HG02870 (cell line): ENCODE measurements around the gene GNPNAT1.
A peak's percentile ranks its signal among the peaks of the same experiment; 100 is the strongest.

Experiments
- ATAC-seq: cut with Tn5 transposase; IDR thresholded peaks from one replicate; pipeline ENCODE4 v1.9.1; 2021; ENCODE audit warnings: mild to moderate bottlenecking, moderate library complexity; ENCODE audit not compliant: unreplicated experiment

Gene GNPNAT1

DNA sequence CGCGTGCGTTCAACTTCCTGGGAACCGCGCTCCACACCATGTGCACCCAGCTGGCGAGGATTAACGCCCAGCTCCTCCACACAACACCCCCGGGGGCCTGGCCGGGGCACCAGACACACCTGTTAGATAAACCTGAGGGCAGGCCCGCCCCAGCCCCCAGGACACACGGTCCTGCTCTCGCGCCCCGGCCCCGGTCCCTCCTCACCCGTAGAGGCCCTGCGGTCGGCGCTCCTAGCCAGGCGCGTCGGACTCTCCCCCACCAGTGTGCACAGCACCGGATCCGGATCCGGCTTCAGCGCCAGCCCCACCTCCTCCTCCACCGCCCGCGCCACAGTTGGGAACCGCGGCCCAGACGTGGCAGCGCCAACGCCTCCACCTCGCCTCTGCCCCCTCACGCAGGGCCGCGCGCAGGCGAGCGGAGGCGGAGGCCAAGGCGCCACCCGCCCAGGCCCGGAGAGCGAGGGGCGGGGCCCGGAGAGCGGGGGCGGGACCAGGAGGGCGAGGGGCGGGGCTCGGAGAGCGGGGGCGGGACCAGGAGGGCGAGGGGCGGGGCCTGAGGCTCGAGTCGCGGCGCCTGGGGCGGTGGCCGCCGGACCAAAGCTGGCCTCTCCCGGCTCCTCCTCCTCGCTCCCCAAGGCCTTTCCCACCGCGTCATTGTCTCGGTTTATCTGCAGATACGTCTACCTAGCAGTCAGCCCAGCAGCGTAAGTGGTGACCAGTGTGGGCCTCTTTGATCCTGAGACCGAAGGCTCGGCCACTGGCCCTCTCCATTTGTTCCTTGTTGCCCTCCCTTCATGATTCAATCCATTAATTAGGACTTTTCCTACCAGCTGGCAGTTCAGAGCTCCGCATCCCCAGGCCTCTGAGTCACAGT is at the start of gene GNPNAT1:
Gene GNPNAT1 (minus strand): TSS at position 385 of the 874 bp plus-strand sequence. CDS start 6,957 bp downstream, outside the sequence.
- ATAC-seq = peak; percentile 87

DNA sequence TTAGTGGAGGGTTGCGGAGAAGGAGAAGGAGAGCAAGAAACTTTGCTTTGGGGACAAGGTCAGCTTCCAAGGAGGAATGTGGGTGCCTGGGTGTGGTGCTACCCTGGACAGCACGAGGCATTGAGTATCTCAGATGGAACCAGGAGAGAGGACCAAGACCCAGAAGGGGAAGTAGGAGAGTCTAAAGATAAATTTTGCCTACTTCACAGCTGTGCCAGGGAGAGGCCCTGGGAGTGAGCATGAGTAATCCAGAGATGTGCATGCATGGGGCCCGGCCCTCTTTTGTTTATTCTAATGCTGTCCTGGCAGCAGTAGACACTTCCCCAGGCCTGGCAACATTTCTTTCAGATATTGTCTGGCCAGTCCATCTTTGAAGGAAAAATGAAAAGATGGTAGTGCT is 49.5 kb upstream of the GNPNAT1 start:
- no peak for ATAC-seq

DNA sequence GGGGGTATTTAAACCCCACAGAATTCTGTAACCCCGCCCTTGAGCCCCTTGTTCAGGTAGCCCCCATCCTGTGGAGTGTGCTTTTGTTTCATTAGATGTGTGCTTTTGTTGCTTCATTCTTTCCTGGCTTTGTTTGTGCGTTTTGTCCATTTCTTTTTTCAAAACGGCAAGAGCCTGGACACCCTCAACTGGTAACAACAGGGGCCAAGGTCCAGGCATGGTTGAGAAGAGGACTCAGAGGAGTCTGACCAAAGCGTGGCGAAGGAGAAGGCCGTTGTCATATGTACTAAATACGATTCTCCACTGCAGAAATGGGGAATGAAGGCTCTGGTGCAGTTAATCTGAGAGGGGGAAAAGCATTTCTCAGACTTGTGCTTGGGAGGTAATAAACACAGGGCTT is 46.0 kb upstream of the GNPNAT1 start:
- no peak for ATAC-seq

DNA sequence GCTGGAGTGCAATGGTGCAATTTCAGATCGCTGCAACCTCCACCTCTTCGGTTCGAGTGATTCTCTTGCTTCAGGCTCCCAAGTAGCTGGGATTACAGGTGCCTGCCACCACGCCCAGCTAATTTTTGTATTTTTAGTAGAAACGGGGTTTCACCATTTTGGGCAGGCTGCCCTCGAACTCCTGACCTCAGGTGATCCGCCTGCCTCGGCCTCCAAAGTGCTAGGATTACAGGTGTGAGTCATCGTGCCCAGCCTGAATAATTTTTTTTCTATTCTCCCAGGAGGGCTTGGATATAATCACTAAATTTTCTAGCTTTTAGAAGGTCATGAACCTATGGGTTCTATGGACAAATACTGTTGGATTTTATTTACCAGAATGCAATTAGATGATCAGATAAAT is 44.7 kb upstream of the GNPNAT1 start:
- no peak for ATAC-seq

DNA sequence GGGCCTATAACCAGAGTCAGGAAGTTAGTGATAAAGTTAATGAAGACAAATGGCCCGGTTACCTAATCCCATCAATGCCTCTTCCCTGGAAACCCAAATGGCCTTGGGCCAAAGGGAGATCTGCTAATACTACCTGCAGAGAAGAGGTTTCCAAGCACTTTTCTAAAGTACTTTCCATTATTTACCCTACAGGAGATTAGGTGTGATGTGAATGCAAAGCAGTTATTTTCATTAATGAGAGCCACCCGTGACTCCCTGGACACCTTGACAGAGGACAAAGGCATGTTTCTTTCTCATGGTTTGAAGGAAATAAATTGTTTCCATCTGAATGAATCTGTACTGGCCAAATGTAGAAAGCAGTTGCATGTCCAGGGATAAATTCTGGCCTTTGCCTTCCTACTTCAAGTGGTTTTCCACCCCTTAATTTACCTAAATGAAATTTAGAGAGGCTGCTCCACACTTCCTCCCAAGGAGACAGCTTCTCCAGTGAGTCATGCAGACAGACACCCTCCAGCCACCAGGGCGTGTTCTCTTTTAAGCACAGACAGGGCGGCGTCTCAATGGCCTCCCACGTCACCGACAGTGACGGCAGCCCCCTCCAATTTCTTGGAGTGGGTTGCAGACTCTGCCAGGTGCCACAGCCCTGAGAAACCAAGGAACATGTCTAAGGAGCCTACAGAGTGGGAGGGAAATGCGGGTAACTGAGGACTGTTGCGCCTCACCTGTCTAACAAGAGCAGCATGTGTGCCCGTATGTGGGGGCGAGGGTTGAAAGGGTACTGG is 43.9 kb upstream of the GNPNAT1 start:
- no peak for ATAC-seq

DNA sequence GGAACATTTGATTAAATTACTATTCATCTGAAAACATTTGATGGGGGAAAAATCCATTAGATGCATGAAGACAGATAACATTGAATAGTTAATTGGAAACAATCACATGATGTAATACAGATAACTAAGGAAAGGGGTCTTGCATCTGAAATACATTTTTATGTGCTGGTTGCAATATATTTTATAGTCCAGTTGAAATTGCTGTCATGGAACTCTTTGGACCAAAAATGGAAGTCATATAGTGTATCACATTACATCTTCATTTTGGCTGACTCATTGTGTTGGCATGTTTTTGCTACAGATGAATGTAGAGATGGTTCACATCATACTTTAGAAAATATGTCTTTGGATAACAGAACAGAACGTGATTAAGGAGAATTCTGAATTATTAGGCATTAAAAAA is 43.0 kb upstream of the GNPNAT1 start:
- ATAC-seq = no peak

DNA sequence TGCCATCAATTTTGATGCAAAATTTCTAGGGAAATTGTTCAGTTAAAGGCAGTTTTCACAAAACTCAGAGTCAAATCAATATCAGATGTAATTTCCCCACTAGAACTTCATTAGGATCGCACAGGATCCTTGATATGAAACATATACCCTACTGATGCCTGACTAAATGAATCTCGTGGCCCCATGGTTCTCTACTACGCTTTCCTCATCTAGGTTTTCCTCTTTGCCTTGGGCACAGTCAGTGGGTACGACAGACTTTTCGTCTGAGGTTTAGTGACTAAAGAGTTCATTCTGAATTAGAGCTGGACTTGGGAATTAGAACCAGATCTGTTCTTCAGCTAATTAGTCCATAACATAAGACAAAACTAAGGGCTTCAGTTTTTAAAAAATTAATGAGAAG is 42.5 kb upstream of the GNPNAT1 start:
- ATAC-seq = no peak

DNA sequence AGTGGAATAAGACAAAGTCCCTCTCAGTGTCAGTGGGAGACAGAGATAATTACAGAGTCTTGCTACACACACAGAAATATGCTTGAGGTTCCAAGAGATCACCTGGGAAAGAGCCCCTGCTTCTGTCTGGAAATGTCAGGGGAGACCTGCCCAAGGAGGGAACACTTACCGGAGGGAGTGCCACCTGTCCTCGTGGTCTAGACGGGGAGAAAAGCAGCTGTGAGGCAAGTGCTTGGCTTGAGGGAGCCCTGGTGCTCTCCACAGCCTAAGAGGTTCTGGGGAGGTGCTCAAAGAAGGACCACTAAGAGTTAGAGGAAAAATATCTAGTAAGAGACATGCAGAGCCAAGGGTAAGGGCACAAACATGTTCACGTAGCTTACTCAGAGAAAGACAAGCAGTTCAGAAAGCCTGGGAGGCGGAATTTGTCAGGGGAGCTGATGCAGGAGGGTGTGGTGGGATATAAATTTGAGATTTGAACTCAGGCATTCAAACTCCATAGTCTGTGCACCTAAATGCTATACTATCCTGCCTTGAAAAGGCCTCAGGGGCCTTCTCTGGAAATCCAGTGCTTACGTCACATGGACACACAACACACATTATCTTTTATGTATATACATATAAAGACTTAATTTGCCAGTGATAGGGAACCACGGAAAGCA is 38.2 kb upstream of the GNPNAT1 start:
- ATAC-seq = no peak

DNA sequence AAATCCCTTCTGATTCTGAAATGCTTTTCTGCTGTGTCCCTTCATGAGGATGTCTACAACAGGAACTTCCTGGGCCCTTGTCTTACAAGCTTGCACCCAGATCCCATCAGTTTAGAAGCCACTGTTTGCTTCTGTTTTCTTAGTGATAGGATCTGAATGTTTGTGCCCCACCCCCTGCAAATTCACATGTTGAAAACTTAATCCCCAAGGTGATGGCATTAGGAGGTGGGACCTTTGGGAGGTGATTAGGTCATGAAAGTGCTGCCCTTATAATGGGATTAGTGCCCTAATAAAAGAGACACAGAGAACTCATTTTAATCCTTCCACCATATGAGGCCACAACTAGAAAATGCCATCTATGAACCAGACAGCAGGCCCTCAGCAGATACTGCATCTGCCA is 36.0 kb upstream of the GNPNAT1 start:
- no peak for ATAC-seq

DNA sequence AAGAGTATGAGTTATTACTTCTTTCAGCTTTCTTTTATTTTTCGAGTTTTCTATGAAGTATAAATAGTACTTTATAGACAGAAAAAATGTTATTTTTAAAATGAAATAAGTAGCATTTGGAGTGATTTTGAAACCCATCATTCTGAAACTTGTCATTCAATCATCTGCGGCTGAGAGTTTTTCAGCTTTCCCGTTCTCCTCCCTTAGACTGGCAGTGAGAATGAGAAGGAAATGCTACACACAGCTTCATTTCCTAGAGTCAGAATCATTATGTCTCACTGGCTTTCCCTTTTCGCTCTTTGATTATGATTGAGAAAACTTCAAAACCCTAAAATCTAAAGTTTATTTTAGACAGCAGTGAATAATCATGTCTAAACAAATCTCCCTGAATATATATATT is 33.7 kb upstream of the GNPNAT1 start:
- no peak for ATAC-seq

DNA sequence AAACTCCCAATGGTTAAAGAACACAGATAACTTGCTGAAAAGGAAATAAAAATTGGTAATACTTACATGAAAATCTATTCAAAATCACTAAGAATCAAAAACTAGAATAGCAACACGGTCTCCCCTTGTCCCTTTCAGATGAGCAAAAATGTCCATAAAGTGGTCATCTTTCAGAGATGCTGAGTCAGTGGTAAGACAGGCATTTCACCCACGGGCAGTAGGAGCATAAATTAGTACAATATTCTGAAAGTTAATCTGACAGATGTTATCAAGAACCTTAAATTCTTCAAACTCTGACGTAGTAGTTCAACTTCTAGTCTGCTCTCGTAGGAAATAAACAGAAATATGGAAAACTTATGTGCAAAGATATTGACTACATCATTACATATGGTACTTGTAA is 33.1 kb upstream of the GNPNAT1 start:
- ATAC-seq = no peak

DNA sequence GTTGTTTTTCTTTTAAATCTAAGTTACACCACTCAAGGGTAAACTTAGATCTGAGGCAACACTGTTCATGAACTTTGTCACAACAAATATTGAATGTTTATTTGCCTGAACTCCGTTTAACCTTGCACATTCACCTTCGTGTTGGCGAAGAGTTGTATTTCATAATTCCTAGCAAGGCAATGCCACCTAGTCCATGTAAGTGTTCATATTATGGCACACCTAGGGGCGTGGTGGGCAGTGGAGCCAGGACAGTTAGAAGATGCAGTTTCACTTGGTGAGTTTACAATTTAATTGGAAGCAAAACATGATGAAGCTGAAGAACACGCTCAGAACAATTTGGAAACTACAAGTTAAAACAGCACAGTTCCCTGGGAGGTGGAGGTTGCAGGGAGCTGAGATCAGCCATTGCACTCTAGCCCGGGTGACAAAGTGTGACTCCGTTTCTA is 30.4 kb upstream of the GNPNAT1 start:
- no peak for ATAC-seq

DNA sequence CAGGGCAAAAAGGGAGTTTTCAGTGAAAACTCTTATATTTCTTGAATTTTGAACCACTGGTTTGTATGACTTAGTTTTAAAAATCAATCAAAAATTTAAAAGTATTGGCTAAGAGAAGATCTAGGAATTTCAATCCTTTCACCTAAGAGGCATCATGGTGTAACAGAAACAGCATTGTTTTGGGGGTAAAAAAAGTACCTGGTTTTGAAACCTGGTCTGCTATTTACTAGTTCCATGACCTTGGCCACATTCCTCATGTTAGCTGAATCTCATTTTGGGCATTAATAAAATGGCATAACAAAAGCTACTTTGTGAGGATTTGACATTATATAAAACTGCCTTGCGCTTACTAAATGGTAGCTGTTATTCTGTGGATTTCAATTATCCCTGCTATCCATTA is 16.7 kb upstream of the GNPNAT1 start:
- no peak for ATAC-seq

DNA sequence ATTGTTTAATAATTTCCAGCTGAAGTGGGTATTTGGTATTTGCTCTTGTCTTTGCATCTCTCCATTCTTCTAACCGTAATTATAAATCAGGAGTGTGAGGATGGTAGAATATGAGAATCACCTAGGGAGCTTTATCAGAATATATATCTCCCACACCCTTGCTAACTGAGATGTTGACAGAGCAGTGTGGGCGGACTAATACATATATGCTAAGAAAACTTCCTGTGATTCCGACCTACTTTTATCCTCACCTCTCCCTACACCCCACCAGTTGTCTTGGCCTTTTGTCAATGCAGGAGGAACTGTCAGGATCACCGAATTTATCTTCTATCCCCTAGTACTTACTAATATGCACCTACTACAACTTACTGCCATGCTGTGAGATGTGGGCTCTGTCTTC is 14.7 kb upstream of the GNPNAT1 start:
- ATAC-seq = no peak

DNA sequence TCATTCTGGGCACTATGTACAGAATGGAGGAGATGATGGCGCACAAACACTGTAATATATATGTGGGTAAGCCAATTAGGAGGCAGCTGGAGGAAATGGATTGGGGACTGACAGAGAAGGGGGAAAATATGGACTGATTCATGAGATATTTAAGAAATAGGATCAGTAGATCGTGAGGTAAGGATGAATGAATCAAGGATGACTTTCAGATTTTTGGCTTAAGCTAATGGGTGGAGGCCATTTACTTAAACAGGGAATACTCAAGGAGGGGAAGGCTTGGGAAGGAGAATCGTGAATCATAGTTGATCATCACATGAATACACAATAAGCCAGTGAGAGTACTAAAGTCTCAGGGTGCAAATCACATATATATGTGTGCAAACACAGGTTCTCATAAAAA is 11.2 kb upstream of the GNPNAT1 start:
- no peak for ATAC-seq

DNA sequence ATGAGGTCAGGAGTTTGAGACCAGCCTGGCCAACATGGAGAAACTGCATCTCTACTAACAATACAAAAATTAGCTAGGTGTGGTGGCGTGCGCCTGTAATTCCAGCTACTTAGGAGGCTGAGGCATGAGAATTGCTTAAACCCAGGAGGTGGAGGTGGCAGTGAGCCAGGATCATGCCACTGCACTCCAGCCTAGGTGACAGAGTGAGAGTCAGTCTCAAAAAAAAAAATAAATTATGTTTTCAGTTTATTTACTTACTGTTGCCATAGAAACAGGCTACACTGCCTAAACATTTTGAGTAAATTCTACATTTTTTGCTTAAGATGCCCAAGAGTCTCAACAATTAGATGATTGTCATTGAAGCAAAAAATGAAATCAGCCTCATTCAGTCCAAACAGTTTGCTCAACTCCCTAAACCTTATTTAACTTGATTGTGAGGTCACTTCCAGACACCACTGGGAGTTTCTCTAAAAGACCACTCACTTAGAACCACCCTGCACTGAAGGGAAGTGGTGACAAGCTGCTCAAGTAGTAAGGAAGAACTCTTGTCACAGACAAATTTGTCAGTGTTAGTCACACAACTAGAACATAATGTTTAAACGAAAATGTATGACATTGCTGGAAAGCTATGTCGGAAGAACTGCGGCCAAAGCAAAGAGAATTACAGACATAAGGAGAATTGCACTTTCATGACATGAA is 9.8 kb upstream of the GNPNAT1 start:
- no peak for ATAC-seq

DNA sequence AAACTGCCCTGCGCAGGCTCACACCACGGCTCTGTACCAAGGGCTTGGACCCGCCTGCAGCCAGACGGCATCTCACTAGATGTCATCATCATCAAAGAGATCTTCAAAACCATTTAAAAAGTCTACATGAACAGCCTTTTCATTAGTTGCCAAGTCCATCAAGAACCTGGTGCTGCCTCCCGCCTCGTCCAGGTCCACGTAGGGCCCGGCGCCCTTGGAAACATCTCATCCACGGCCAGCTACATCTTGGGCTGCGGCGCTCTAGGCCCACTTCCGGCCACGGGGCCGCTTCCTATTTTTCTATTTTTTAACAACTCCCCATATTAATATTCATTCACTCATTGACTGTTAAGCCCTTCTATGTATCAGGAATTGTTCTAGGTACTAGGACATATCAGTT is 7.4 kb upstream of the GNPNAT1 start:
- ATAC-seq = no peak

DNA sequence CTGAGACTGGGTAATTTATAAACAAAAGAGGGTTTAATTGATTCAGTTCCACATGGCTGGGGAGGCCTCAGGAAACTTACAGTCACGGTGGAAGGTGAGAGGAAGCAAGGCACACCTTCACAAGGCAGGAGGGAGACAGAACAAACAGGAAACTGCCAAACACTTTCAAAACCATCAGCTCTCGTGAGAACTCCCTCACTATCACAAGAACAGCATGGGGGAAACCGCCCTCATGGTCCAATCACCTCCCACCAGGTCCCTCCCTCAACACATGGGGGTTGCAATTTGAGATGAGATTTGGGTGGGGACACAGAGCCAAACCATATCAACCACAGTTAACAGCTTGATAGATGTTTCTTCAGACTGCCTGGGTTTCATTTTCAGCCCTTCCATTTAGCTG is 6.2 kb upstream of the GNPNAT1 start:
- no peak for ATAC-seq

DNA sequence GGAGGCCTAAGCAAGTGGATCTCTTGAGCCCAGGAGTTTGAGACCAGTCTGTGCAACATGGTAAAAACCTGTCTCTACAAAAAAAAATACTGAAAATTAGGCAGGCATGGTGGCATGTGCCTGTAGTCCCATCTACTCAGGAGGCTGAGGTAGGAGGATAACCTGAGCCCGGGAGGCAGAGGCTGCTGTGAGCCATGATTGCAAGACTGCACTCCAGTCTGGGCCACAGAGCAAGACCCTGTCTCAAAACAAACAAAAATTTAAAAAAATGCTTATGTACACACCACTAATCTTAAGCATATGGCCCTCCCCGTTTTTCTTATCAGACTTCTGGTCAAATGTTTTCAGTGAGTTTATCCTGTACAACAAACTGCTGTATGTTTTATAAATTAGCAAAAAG is 1.7 kb upstream of the GNPNAT1 start:
- ATAC-seq = no peak

DNA sequence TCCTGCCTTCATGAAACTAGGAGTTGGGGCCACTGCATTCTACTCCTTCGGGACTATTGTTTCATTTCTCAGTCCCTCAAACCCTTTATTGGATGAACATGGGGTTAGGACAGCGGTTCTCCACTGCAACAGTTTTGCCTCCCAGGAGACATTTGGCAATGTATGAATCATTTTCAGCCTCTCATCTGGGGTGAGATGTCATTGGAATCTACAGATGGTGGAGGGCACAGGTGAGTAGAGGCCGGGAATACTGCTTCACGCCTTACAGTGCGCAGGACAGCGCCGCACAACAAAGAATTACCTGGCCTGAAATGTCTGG is 649 bp upstream of the GNPNAT1 start:
- ATAC-seq = no peak

DNA sequence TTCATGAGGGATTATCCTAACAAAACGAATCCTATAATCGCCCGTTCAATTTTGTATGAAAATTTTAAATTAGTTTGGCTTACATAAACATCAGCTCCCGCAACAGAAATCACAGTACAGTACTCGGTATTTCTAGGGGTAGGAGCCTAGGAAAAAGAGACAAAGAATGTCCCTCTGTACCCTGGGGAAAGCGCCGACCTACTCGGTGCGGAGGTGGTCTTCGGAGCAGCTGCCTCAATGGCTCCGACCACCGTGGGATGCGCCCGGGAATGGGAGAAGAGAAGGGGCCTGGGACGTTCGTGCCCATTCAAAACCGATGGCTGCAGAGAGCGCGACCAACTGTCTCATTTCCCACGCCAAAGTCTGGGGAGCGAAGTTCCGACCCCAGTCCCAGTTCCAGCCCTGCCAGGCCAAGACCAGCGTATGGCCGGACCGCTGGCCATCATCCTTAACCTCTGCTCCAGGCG is 618 bp downstream of the GNPNAT1 start:
- ATAC-seq = no peak
